HUES48 (cell line): ENCODE results near the gene ADAD1.

Source experiments
- H3K27ac ChIP-seq: one replicate; pipeline ENCODE4 v1.7.0; 2013; ENCODE audit warnings: low read depth, low read length, inconsistent platforms
- H3K27me3 ChIP-seq: 2 replicates; pipeline ENCODE4 v1.6.1; 2013; ENCODE audit warnings: mild to moderate bottlenecking, low read length; ENCODE audit not compliant: control insufficient read depth, insufficient read depth
- H3K36me3 ChIP-seq: 2 replicates; pipeline ENCODE4 v1.6.1; 2013; ENCODE audit warnings: low read length; ENCODE audit not compliant: control insufficient read depth, insufficient read depth
- H3K4me1 ChIP-seq: 2 replicates; pipeline ENCODE4 v1.6.1; 2013; ENCODE audit warnings: mild to moderate bottlenecking, low read length; ENCODE audit not compliant: control insufficient read depth, insufficient read depth
- H3K4me3 ChIP-seq: 2 replicates; pipeline ENCODE4 v1.5.1; 2013; ENCODE audit warnings: mild to moderate bottlenecking, low read depth, low read length
- H3K9ac ChIP-seq: 2 replicates; pipeline ENCODE4 v1.6.1; 2013; ENCODE audit warnings: mild to moderate bottlenecking, low read depth, low read length, moderate library complexity
- H3K9me3 ChIP-seq: 2 replicates; pipeline ENCODE4 v1.6.1; 2013; ENCODE audit warnings: low read length; ENCODE audit not compliant: control insufficient read depth, insufficient read depth

Gene ADAD1

GRCh38 chr4:122377352-122377751 is 1.5 kb upstream of the ADAD1 start:
- Histone ChIP-seq H3K9me3 (no peaks in the 10 kb centered on the region), H3K4me3 (no peak overlapping the region), H3K27ac (no peak overlapping the region), H3K27me3 (no peaks in the 10 kb centered on the region), H3K9ac (no peak overlapping the region), H3K36me3 (no peaks in the 10 kb centered on the region), H3K4me1 (no peaks in the 10 kb centered on the region)

GRCh38 chr4:122379239-122379638 is 428 bp downstream of the ADAD1 start:
- H3K4me1 ChIP-seq = no peaks in the 10 kb centered on the region
- H3K9me3 ChIP-seq = no peaks in the 10 kb centered on the region
- no peak overlapping the region for H3K27ac ChIP-seq
- H3K9ac ChIP-seq = no peak overlapping the region
- no peaks in the 10 kb centered on the region for H3K27me3 ChIP-seq
- H3K36me3 ChIP-seq = no peaks in the 10 kb centered on the region
- no peak overlapping the region for H3K4me3 ChIP-seq

- H3K4me3 ChIP-seq = no peak overlapping the region
- no peaks in the 10 kb centered on the region for H3K9me3 ChIP-seq
- H3K9ac ChIP-seq = no peak overlapping the region
- H3K27me3 ChIP-seq = no peaks in the 10 kb centered on the region
- H3K4me1 ChIP-seq = no peaks in the 10 kb centered on the region
- no peaks in the 10 kb centered on the region for H3K36me3 ChIP-seq
- H3K27ac ChIP-seq = no peak overlapping the region
Observed at GRCh38 chr4:122383341-122383740, 4.5 kb downstream of the ADAD1 start.

- Histone ChIP-seq H3K9me3 (no peaks in the 10 kb centered on the region), H3K27me3 (no peaks in the 10 kb centered on the region), H3K9ac (no peak overlapping the region), H3K36me3 (no peaks in the 10 kb centered on the region), H3K27ac (no peak overlapping the region), H3K4me1 (no peaks in the 10 kb centered on the region), H3K4me3 (no peak overlapping the region)
Observed at GRCh38 chr4:122384245-122384644, 5.4 kb downstream of the ADAD1 start.

- no peaks in the 10 kb centered on the region for H3K36me3 ChIP-seq
- no peaks in the 10 kb centered on the region for H3K9me3 ChIP-seq
- no peaks in the 10 kb centered on the region for H3K27me3 ChIP-seq
- H3K9ac ChIP-seq = no peak overlapping the region
- H3K4me3 ChIP-seq = no peak overlapping the region
- H3K27ac ChIP-seq = no peak overlapping the region
- H3K4me1 ChIP-seq = no peaks in the 10 kb centered on the region
Observed at GRCh38 chr4:122393276-122393675, 14.5 kb downstream of the ADAD1 start.

GRCh38 chr4:122403861-122404260 is 25.1 kb downstream of the ADAD1 start:
- Histone ChIP-seq H3K27me3 (no peaks in the 10 kb centered on the region), H3K36me3 (no peaks in the 10 kb centered on the region), H3K4me1 (no peaks in the 10 kb centered on the region), H3K9me3 (no peaks in the 10 kb centered on the region), H3K27ac (no peak overlapping the region), H3K9ac (no peak overlapping the region), H3K4me3 (no peak overlapping the region)

- no peaks in the 10 kb centered on the region for H3K27me3 ChIP-seq
- no peaks in the 10 kb centered on the region for H3K9me3 ChIP-seq
- H3K27ac ChIP-seq = no peak overlapping the region
- no peak overlapping the region for H3K9ac ChIP-seq
- no peak overlapping the region for H3K4me3 ChIP-seq
- no peaks in the 10 kb centered on the region; the same call in 1 of the 2 replicates for H3K4me1 ChIP-seq
- H3K36me3 ChIP-seq = no peaks in the 10 kb centered on the region
Observed at GRCh38 chr4:122412547-122412946, 33.7 kb downstream of the ADAD1 start.

GRCh38 chr4:122423246-122423645 is 44.4 kb downstream of the ADAD1 start:
- Histone ChIP-seq H3K9me3 (no peaks in the 10 kb centered on the region), H3K36me3 (no peaks in the 10 kb centered on the region), H3K27ac (no peak overlapping the region), H3K27me3 (no peaks in the 10 kb centered on the region), H3K4me1 (no peaks in the 10 kb centered on the region), H3K4me3 (no peak overlapping the region), H3K9ac (no peak overlapping the region)

- H3K9ac ChIP-seq = no peak overlapping the region
- no peak overlapping the region for H3K27ac ChIP-seq
- no peaks in the 10 kb centered on the region for H3K36me3 ChIP-seq
- H3K9me3 ChIP-seq = no peaks in the 10 kb centered on the region
- no peaks in the 10 kb centered on the region for H3K4me1 ChIP-seq
- H3K4me3 ChIP-seq = no peak overlapping the region
- no peaks in the 10 kb centered on the region for H3K27me3 ChIP-seq
Observed at GRCh38 chr4:122431351-122431750, 52.5 kb downstream of the ADAD1 start.

- H3K9ac ChIP-seq = no peak overlapping the region
- no peak overlapping the region for H3K4me3 ChIP-seq
Observed at GRCh38 chr4:122434285-122434684, 55.5 kb downstream of the ADAD1 start.

GRCh38 chr4:122450847-122451246 is 72.0 kb downstream of the ADAD1 start:
- Histone ChIP-seq H3K4me3 (no peak overlapping the region), H3K9me3 (no peaks in the 10 kb centered on the region), H3K4me1 (no peaks in the 10 kb centered on the region), H3K27ac (no peak overlapping the region), H3K9ac (no peak overlapping the region), H3K36me3 (no peaks in the 10 kb centered on the region), H3K27me3 (no peaks in the 10 kb centered on the region)

More at GRCh38 chr4:122434285-122434684, 55.5 kb downstream of the ADAD1 start:
- H3K27me3 ChIP-seq = no peaks in the 10 kb centered on the region
- H3K4me1 ChIP-seq = no peaks in the 10 kb centered on the region
- no peak overlapping the region for H3K27ac ChIP-seq
- H3K9me3 ChIP-seq = no peaks in the 10 kb centered on the region
- H3K36me3 ChIP-seq = no peaks in the 10 kb centered on the region
